SJCRH30 (cell line): Measurements from ENCODE around the gene OR6C70. TPM values are rescaled to one million over a fixed set of nuclear protein-coding genes. Genes with fewer than 3 reads are reported as not detected.
"Not testable (repeated sequence)": the region's sequence is repeated elsewhere in the genome, so short reads cannot be mapped to it uniquely, and the experiment has no call there.

ENCODE experiments used
- DNase-seq, 2 experiments: peaks; one replicate each; pipeline ENCODE4 v3.0.0-alpha.2; 2015 to 2020
- H3K27ac ChIP-seq: fragments of 250-450 bp; sonication (Bioruptor Pico); 2 replicates; pipeline ENCODE4 v1.5.1; 2020; ENCODE audit warnings: mild to moderate bottlenecking, moderate library complexity
- H3K27me3 ChIP-seq: fragments of 250-450 bp; sonication (Bioruptor Pico); 2 replicates; pipeline ENCODE4 v1.5.1; 2020; ENCODE audit warnings: mild to moderate bottlenecking, moderate library complexity
- H3K36me3 ChIP-seq: fragments of 250-450 bp; sonication (Bioruptor Pico); 2 replicates; pipeline ENCODE4 v1.5.1; 2020; ENCODE audit warnings: mild to moderate bottlenecking, moderate library complexity
- H3K4me1 ChIP-seq: fragments of 250-450 bp; sonication (Bioruptor Pico); 2 replicates; pipeline ENCODE4 v1.5.1; 2020; ENCODE audit warnings: mild to moderate bottlenecking, moderate library complexity
- H3K4me3 ChIP-seq: fragments of 250-450 bp; sonication (Bioruptor Pico); 2 replicates; pipeline ENCODE4 v1.5.1; 2020; ENCODE audit warnings: mild to moderate bottlenecking, moderate library complexity
- H3K9me3 ChIP-seq: fragments of 250-450 bp; sonication (Bioruptor Pico); replicated peaks from 2 replicates; pipeline ENCODE4 v1.5.1; 2020; ENCODE audit warnings: mild to moderate bottlenecking, moderate library complexity
- total RNA-seq: library from RNA; depleted of rRNA; stranded (reverse); fragments of >200 nt; shearing (Covaris generic); gene quantifications from 2 replicates; pipeline ENCODE4 v1.2.3, GENCODE V29; 2014; rRNA removed

Gene OR6C70
- total RNA-seq = not detected in 2 replicates

DNA sequence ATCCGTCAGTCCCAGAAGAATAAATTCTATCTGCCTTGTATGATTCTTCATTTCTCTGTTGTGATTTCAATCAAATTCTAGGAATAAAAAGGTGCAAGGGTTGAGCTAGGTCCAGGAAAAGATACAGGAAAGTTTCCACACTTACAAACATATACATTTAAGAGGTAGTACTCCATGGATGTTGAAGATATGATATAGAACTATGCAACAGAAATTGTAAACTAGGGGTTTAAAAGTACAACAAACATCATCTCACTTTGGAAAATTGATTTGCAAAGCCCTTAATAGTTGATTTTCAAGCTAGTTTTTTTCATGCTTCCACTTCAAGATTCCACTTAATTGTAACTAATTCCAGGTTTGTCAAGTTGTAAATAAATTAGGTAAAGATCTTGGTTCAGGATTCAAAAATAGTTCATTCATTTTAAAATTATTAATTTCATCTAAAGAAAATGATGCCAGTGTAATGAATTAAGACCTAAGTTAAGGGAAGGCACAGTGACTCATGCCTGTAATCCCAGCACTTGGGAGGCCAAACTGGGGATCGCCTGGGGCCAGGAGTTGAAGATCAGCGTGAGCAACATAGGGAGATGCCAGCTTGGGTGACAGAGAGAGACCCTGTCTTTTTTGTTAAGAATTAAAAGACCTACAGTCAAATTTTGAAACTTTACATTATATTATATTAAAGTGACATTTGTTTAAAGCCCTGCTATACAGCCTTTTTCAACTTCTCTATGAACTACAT is at the start of gene OR6C70:
Gene OR6C70, minus strand, starts transcription at position 51 of the 742 bp plus-strand sequence. Its CDS starts 0 bp downstream, at position 51.
- no peaks in the 10 kb centered on the region for H3K9me3 ChIP-seq
- H3K27ac ChIP-seq = no peak within 1 kb of the TSS
- no peaks in the 10 kb centered on the region for H3K4me1 ChIP-seq
- DNase-seq = peak; percentile 31 to 50
- no peak within 1 kb of the TSS for H3K4me3 ChIP-seq
- no peaks in the 10 kb centered on the region for H3K27me3 ChIP-seq
- H3K36me3 ChIP-seq = no peaks in the 10 kb centered on the region

DNA sequence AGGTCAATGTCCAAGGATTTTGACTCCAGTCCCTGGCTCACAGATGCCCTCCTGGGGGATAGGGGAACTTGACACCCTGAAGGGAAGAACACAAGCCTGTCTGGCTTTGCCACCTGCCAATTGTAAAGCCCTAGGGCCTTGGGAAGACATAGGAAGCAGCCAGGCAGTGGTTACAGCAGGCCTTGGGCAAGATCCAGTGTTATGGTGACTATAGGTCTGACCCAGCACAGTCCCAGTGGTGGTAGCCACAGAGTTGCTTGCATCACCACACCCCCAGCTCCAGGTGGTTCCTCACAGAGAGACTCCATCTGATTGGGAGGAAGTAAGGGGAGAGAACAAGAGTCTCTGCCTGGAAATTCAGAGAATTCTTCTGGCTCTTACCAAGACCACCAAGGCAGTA is 46.5 kb upstream of the OR6C70 start:
- no peaks in the 10 kb centered on the region for H3K36me3 ChIP-seq
- H3K27ac ChIP-seq = no peak overlapping the region
- H3K4me3 ChIP-seq = no peak overlapping the region
- DNase-seq = peak in 1 of 2 experiments; percentile 18
- no peaks in the 10 kb centered on the region for H3K4me1 ChIP-seq
- no peaks in the 10 kb centered on the region for H3K9me3 ChIP-seq
- no peaks in the 10 kb centered on the region for H3K27me3 ChIP-seq

DNA sequence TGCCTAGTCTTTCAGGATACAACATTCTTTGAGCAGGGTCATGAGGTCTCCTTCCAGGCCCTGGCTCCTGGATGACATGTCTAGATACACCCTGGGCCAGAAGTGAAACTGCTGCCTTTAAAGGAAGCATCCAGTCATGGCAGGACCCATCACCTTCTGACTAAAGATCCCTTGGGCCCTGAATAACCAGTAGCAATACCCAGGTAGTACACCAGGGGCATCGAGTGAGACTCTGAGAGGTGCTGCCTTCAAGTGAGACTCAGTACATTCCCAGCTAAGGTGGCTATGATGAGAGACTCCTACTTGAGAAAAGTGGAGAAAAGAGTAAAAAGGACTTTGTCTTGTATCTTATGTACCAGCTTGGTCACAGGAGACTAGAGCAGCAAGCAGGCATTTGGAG is 45.8 kb upstream of the OR6C70 start:
- no peak overlapping the region for H3K27ac ChIP-seq
- H3K36me3 ChIP-seq = no peaks in the 10 kb centered on the region
- no peaks in the 10 kb centered on the region for H3K9me3 ChIP-seq
- H3K4me3 ChIP-seq = no peak overlapping the region
- no peaks in the 10 kb centered on the region for H3K27me3 ChIP-seq
- no peaks in the 10 kb centered on the region for H3K4me1 ChIP-seq
- peak in 1 of 2 experiments; percentile 2 for DNase-seq

DNA sequence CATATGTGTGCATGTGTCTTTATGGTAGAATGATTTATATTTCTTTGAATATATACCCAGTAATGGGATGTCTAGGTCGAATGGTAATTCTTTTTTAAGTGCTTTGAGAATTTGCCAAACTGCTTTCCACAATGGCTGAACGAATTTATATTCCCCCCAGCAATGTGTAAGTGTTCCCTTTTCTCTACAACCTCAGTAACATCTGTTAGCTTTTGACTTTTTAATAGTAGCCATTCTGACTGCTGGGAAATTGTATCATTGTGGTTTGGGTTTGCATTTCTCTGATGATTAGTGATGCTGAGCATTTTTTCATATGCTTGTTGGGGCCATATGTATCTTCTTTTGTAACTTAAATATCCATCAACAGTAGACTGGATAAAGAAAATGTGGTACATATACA is 31.7 kb upstream of the OR6C70 start:
- Histone ChIP-seq H3K4me3 (no peak overlapping the region), H3K4me1 (peaks cover 4% of the 10 kb centered on the region; the same call in 1 of the 2 replicates), H3K9me3 (no peaks in the 10 kb centered on the region; the same call in 1 of the 2 replicates), H3K27me3 (no peaks in the 10 kb centered on the region), H3K27ac (no peak overlapping the region), H3K36me3 (no peaks in the 10 kb centered on the region)
- DNase-seq = no peak

DNA sequence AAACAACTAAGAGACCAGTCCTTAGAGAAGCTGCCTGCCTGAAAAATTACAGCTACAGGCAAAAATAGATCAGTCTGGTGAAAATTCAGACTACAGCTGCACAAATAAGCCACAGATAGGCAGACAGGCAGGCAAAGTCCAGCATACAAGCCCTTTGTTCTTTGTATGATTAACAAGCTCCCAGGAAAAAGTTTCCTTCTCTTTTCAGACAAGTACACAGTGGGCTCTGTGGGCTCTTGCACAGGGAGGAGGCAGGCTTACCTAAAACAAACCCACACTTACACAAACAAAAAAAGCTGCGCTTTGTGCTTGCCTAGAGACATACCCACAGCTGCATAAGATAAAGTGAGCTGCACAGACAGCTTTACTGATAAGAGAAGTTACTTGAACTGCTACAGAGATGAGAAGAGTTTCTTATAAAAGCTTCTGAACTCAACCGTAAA is 29.9 kb upstream of the OR6C70 start:
- Histone ChIP-seq H3K27ac (peak overlapping the region; percentile 46; the same call in 1 of the 2 replicates), H3K9me3 (no peaks in the 10 kb centered on the region), H3K4me1 (peaks cover 4% of the 10 kb centered on the region; the same call in 1 of the 2 replicates), H3K4me3 (no peak overlapping the region), H3K36me3 (no peaks in the 10 kb centered on the region), H3K27me3 (no peaks in the 10 kb centered on the region)
- DNase-seq = peak; percentile 30 to 59

DNA sequence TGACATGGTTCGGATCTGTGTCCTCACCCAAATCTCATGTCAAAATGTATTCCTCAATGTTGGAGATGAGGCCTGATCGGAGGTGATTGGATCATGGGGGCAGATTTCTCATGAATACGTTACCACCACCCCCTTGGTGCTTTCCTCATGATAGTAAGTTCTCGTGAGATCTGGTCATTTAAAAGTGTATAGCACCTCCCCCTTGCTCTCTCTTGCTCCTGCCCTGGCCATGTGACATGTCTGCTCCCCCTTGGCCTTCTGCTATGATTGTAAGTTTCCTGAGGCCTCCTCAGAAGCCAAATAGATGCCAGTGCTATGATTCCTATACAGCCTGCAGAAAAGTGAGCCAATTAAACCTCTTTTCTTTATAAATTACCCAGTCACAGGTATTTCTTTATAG is 29.3 kb upstream of the OR6C70 start:
- Histone ChIP-seq H3K27me3 (no peaks in the 10 kb centered on the region), H3K4me3 (no peak overlapping the region), H3K36me3 (no peaks in the 10 kb centered on the region), H3K9me3 (no peaks in the 10 kb centered on the region), H3K4me1 (peaks cover 4% of the 10 kb centered on the region; the same call in 1 of the 2 replicates), H3K27ac (peak overlapping the region; percentile 46; the same call in 1 of the 2 replicates)
- peak in 1 of 2 experiments; percentile 7 for DNase-seq

DNA sequence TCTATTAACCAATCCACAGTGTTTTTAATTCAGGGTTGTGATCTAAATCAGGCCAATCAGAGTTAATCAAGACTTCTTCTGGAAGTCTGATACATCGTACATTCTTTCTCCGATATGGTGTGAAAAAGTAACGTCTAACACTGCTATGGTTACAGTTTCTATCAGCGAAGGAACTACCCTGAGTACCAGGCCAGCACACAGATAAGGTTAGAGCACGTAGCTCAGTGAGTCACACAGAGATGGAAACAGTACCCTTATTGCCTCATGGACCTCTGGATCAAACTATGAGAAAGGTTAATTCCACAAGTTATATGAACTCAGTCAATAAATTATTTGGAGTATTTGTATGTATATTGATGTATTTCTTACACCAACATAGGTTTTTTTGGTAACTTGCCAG is 25.6 kb upstream of the OR6C70 start:
- no peak overlapping the region for H3K27ac ChIP-seq
- H3K4me1 ChIP-seq = peaks cover 4% of the 10 kb centered on the region; the same call in 1 of the 2 replicates
- DNase-seq = no peak
- H3K4me3 ChIP-seq = no peak overlapping the region
- H3K9me3 ChIP-seq = no peaks in the 10 kb centered on the region
- H3K36me3 ChIP-seq = no peaks in the 10 kb centered on the region
- no peaks in the 10 kb centered on the region for H3K27me3 ChIP-seq

DNA sequence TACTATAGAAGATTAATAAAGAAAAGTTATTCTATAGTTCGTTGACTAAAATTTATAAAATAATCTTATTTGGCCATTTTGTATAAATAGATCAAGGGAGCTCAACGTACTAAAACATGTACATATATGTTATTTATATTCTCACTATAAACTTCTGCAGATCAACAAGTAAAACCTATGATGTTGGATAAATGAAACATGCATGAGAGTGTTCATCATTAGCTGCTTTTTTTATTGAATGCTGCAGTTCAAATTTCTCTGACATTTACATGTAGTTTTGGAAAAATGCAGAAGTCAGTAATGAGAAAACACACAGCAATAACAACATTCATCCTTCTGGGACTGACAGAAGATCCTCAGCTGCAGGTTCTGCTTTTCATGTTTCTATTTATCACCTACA is 22.1 kb upstream of the OR6C70 start, which contains the start of gene OR6C68:
Gene OR6C68, plus strand, starts transcription at position 301 of the 400 bp plus-strand sequence. Its CDS starts 0 bp downstream, at position 301.
- no peak within 1 kb of the TSS for H3K27ac ChIP-seq
- H3K9me3 ChIP-seq = no peaks in the 10 kb centered on the region
- DNase-seq = no peak
- no peak within 1 kb of the TSS for H3K4me3 ChIP-seq
- H3K36me3 ChIP-seq = no peaks in the 10 kb centered on the region
- H3K4me1 ChIP-seq = no peaks in the 10 kb centered on the region
- no peaks in the 10 kb centered on the region for H3K27me3 ChIP-seq

DNA sequence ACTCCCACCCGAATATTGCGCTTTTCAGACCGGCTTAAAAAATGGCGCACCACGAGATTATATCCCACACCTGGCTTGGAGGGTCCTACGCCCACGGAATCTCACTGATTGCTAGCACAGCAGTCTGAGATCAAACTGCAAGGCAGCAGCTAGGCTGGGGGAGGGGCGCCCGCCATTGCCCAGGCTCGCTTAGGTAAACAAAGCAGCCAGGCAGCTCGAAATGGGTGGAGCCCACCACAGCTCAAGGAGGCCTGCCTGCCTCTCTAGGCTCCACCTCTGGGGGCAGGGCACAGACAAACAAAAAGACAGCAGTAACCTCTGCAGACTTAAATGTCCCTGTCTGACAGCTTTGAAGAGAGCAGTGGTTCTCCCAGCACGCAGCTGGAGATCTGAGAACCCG is 14.3 kb upstream of the OR6C70 start:
- H3K36me3 ChIP-seq, H3K27me3 ChIP-seq, H3K4me1 ChIP-seq, H3K27ac ChIP-seq, H3K9me3 ChIP-seq, H3K4me3 ChIP-seq, DNase-seq: not testable (repeated sequence)

DNA sequence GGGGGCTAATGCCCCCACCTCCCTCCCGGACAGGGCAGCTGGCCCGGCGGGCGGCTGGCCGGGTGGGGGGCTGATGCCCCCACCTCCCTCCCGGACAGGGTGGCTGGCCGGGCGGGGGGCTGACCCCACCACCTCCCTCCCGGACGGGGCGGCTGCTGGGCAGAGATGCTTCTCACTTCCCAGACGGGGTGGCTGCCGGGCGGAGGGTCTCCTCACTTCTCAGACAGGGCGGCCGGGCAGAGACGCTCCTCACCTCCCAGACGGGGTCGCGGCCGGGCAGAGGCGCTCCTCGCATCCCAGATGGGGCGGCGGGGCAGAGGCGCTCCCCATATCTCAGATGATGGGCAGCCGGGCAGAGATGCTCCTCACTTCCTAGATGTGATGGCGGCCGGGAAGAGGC is 9.2 kb upstream of the OR6C70 start:
- not testable (repeated sequence) for DNase-seq, H3K4me3 ChIP-seq

DNA sequence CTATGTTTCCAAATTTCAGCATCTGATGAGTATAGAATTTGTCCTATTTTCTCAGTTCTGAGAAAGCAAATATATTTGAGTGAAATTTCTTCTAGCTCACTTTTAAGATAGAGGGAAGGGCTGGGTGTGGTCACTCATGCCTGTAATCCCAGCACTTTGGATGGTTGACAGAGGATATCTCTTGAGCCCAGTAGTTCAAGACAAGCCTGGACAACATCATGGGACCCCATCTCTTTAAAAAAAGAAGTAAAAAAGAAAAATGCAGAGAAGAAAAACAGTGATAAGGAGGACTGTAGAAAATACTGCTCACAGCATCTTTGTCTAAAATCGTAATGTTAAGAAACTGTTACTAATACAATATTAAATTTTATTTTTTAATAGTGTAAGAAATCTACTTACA is 2.3 kb upstream of the OR6C70 start:
- H3K9me3 ChIP-seq = no peaks in the 10 kb centered on the region
- H3K36me3 ChIP-seq = no peaks in the 10 kb centered on the region
- H3K4me3 ChIP-seq = no peak overlapping the region
- H3K27ac ChIP-seq = no peak overlapping the region
- no peaks in the 10 kb centered on the region for H3K4me1 ChIP-seq
- H3K27me3 ChIP-seq = no peaks in the 10 kb centered on the region
- no peak for DNase-seq

More for the DNA sequence above, 9.2 kb upstream of the OR6C70 start:
- H3K27ac ChIP-seq, H3K9me3 ChIP-seq, H3K4me1 ChIP-seq, H3K27me3 ChIP-seq, H3K36me3 ChIP-seq: not testable (repeated sequence)

DNA sequence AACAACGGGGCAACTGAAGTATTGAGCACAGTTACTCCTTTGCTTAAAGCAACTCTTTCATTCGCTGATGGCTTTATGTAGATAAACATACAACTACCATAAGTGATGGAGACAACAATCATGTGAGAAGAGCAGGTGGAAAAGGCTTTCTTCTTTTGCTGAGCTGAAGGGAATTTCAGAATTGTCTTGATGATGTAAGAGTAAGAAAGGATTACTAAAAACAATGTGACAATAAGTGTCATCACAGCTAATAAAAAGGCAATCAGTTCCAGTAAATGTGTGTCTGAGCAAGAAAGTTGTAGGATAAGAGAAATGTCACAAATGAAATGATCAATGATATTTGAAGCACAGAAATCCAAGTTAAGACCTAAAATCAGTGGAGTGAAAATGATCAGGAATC is 647 bp downstream of the OR6C70 start:
- no peak for DNase-seq
- Histone ChIP-seq H3K9me3 (no peaks in the 10 kb centered on the region), H3K4me3 (no peak overlapping the region), H3K4me1 (no peaks in the 10 kb centered on the region), H3K27me3 (no peaks in the 10 kb centered on the region), H3K27ac (no peak overlapping the region), H3K36me3 (no peaks in the 10 kb centered on the region)

DNA sequence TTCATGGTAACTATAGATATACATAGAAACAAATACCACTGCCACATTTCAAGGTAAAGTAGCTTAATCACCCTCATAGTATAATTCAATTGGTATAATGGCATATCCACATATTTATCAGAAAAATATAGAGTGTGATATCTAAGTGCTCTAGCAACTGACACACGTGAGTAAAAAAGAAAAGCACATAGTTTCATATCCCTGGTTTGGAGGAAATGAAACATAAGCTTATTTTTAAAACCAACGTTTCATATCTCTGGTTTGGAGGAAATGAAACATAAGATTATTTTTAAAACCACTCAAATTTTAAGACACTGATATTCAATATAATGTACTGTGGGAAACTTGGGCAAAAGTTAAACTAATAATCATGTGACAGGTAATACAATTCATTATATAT is 2.1 kb downstream of the OR6C70 start:
- DNase-seq = no peak

DNA sequence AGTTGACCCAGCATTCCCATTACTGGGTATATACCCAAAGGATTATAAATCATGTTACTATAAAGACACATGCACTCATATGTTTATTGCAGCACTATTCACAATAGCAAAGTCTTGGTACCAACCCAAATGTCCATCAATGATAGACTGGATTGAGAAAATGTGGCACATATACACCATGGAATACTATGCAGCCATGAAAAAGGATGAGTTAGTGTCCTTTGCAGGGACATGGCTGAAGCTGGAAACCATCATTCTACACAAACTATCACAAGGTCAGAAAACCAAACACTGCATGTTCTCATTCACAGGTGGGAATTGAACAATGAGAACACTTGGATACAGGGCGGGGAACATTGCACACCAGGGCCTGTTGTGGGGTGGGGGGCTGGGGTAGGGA is 5.0 kb downstream of the OR6C70 start:
- H3K27ac ChIP-seq, H3K4me1 ChIP-seq, H3K36me3 ChIP-seq, H3K4me3 ChIP-seq, DNase-seq, H3K9me3 ChIP-seq, H3K27me3 ChIP-seq: not testable (repeated sequence)

More for the DNA sequence above, 2.1 kb downstream of the OR6C70 start:
- Histone ChIP-seq H3K27me3 (no peaks in the 10 kb centered on the region), H3K4me1 (no peaks in the 10 kb centered on the region), H3K27ac (no peak overlapping the region), H3K9me3 (no peaks in the 10 kb centered on the region), H3K36me3 (no peaks in the 10 kb centered on the region), H3K4me3 (no peak overlapping the region)

DNA sequence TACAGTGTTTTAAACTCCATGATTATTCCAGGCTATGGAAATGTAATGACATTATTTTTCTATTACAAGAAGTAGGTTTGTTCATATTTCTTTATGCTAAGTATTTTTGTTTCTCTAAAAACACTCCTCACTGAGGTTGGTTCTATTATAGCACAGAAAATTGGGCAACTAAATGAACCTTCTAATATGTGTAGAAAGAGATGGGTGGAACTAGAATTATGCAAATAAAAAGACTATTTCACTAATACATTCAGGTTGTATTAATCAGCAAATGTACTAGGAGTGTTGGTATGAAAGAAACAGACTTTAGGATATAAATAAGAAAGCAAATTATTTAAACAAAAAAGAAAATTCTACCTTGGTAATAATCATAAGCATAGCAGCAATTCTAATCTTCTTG is 21.1 kb downstream of the OR6C70 start:
- H3K9me3 ChIP-seq = no peaks in the 10 kb centered on the region
- H3K4me3 ChIP-seq = no peak overlapping the region
- H3K36me3 ChIP-seq = no peaks in the 10 kb centered on the region
- no peak for DNase-seq
- no peak overlapping the region for H3K27ac ChIP-seq
- no peaks in the 10 kb centered on the region for H3K4me1 ChIP-seq
- no peaks in the 10 kb centered on the region for H3K27me3 ChIP-seq

DNA sequence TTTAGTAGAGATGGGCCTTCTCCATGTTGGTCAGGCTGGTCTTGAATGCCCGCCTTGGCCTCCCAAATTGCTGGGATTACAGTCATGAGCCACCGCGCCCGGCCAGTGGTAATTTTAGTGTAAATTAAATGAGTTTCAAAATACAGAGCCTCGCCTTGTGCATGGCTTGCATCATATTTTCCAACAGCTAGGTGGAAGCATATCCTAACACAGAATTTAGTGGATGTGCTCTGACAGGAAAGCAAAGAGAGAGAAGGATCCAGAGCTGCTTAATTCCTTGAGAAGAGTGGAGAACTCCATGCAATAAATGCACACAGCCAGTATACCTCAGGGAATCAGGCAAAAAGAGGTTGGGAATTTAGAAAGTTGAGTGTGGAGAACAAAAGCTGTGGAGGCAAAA is 23.6 kb downstream of the OR6C70 start:
- no peaks in the 10 kb centered on the region for H3K27me3 ChIP-seq
- H3K36me3 ChIP-seq = no peaks in the 10 kb centered on the region
- no peaks in the 10 kb centered on the region for H3K9me3 ChIP-seq
- no peak overlapping the region for H3K4me3 ChIP-seq
- no peak overlapping the region for H3K27ac ChIP-seq
- DNase-seq = no peak
- no peaks in the 10 kb centered on the region for H3K4me1 ChIP-seq
